NT2/D1 (cell line): ENCODE results near the gene PTCD1.
"Not testable (repeated sequence)": the region's sequence is repeated elsewhere in the genome, so short reads cannot be mapped to it uniquely, and the experiment has no call there.

Source experiments
- DNase-seq: peaks from one replicate; pipeline ENCODE4 v3.0.0-alpha.2; 2011; ENCODE audit warnings: low read depth, low spot score
- H3K27me3 ChIP-seq: 2 replicates; pipeline ENCODE4 v1.6.0; 2011; ENCODE audit warnings: mild to moderate bottlenecking; ENCODE audit not compliant: insufficient read length, insufficient read depth
- H3K36me3 ChIP-seq: 2 replicates; pipeline ENCODE4 v1.6.1; 2011; ENCODE audit warnings: mild to moderate bottlenecking, low read length, mixed read lengths; ENCODE audit not compliant: insufficient read depth, insufficient read length
- H3K4me1 ChIP-seq: 2 replicates; pipeline ENCODE4 v1.5.1; 2011; ENCODE audit not compliant: insufficient read depth, insufficient read length
- H3K4me3 ChIP-seq: 2 replicates; pipeline ENCODE4 v1.5.1; 2011; ENCODE audit warnings: low read depth; ENCODE audit not compliant: insufficient read length
- H3K9ac ChIP-seq: 2 replicates; pipeline ENCODE4 v1.6.0; 2011; ENCODE audit warnings: low read depth; ENCODE audit not compliant: insufficient read length
- H3K9me3 ChIP-seq: 2 replicates; pipeline ENCODE4 v1.5.1; 2011; ENCODE audit warnings: mild to moderate bottlenecking, low read length; ENCODE audit not compliant: insufficient read depth
- SUZ12 ChIP-seq: IDR thresholded peaks from 2 replicates; pipeline ENCODE4 v1.6.1; 2011; ENCODE audit not compliant: insufficient read length, insufficient read depth; ENCODE audit errors: extremely low read depth
- YY1 ChIP-seq: IDR thresholded peaks from 2 replicates; pipeline ENCODE4 v1.6.1; 2011; ENCODE audit not compliant: insufficient read length, insufficient read depth
- ZNF274 ChIP-seq: IDR thresholded peaks from 2 replicates; pipeline ENCODE4 v1.6.1; 2011; ENCODE audit warnings: mild to moderate bottlenecking, low read depth, low read length

PTCD1 gene

DNA sequence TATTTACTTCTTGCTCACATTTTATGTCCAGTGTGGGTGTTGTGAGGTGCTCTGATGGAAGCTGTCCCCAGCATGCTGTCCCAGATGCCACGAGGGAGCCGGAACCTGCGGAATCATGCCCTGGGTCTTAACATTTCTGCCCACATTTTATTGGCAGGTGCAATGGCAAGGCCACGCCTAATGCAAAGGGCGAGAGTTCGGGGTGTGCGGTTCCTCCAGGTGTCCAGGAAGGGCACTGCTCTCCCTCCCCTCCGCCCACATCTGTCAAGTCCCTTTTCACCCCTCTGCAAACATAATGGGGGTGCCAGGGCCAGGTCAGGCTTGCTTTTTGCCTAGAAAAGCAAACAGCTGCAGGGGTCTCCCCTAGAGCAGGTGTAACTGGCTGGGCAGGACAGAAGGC is 46.6 kb downstream of the PTCD1 start:
- Histone ChIP-seq H3K9ac (peak overlapping the region; percentile 17), H3K27me3 (no peaks in the 10 kb centered on the region), H3K4me1 (peaks cover 13% of the 10 kb centered on the region), H3K36me3 (peaks cover 78% of the 10 kb centered on the region), H3K4me3 (no peak overlapping the region), H3K9me3 (no peaks in the 10 kb centered on the region)
- no peak for DNase-seq
- TF ChIP-seq YY1 (no peak), SUZ12 (no peak), ZNF274 (no peak)

DNA sequence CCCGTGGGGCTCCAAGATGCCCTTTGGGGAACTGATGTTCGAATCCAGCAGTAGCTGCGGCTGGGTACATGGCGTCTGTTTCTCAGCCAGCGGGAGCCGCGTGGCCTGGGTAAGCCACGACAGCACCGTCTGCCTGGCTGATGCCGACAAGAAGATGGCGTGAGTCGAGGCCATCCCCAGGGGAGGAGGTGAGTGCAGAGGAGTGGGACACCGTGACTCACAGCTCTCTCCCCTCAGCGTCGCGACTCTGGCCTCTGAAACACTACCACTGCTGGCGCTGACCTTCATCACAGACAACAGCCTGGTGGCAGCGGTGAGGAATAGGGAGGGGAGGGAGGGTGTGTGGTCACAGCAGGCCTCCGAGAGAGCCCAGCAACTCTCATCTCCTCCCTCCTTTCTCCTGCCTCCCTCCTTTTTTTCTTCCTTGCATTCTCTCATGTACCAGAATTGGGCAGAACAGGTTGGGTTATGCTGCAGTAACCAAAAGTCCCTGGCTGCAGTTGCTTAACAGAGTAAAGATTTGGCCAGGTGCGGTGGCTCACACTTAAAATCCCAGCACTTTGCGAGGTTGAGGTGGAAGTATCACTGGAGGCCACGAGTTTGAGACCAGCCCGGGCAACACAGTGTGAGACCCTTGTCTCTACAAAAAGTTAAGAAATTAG is 47.5 kb downstream of the PTCD1 start:
- DNase-seq, result no peak
- no peaks in the 10 kb centered on the region for H3K9me3 ChIP-seq
- H3K4me3 ChIP-seq, result no peak overlapping the region
- no peak for TF ChIP-seq ZNF274
- no peak for TF ChIP-seq SUZ12
- no peak for TF ChIP-seq YY1
- H3K27me3 ChIP-seq, result no peaks in the 10 kb centered on the region
- H3K36me3 ChIP-seq, result peaks cover 81% of the 10 kb centered on the region
- peaks cover 13% of the 10 kb centered on the region for H3K4me1 ChIP-seq
- H3K9ac ChIP-seq, result peak overlapping the region; percentile 3

- H3K9me3 ChIP-seq, result no peaks in the 10 kb centered on the region
- H3K36me3 ChIP-seq, result peaks cover 75% of the 10 kb centered on the region
- H3K4me1 ChIP-seq, result peaks cover 10% of the 10 kb centered on the region
- H3K9ac ChIP-seq, result no peak overlapping the region
- no peak overlapping the region for H3K4me3 ChIP-seq
- DNase-seq, result no peak
- H3K27me3 ChIP-seq, result no peaks in the 10 kb centered on the region
- TF ChIP-seq ZNF274 (no peak), SUZ12 (no peak), YY1 (no peak)
Measured at GRCh38 chr7:99389772-99390171, 48.8 kb downstream of the PTCD1 start.

- Histone ChIP-seq H3K27me3 (no peaks in the 10 kb centered on the region), H3K9ac (no peak overlapping the region), H3K4me3 (no peak overlapping the region), H3K36me3 (peaks cover 75% of the 10 kb centered on the region), H3K9me3 (no peaks in the 10 kb centered on the region), H3K4me1 (peaks cover 3% of the 10 kb centered on the region)
- TF ChIP-seq YY1 (no peak), ZNF274 (no peak), SUZ12 (no peak)
- DNase-seq, result no peak
Measured at GRCh38 chr7:99387912-99388311, 50.7 kb downstream of the PTCD1 start.

GRCh38 chr7:99387239-99387635 is 51.4 kb downstream of the PTCD1 start:
- not testable (repeated sequence) for DNase-seq, H3K4me3 ChIP-seq, H3K9ac ChIP-seq, H3K4me1 ChIP-seq, H3K9me3 ChIP-seq, H3K27me3 ChIP-seq
- H3K36me3 ChIP-seq, result peaks cover 73% of the 10 kb centered on the region

DNA sequence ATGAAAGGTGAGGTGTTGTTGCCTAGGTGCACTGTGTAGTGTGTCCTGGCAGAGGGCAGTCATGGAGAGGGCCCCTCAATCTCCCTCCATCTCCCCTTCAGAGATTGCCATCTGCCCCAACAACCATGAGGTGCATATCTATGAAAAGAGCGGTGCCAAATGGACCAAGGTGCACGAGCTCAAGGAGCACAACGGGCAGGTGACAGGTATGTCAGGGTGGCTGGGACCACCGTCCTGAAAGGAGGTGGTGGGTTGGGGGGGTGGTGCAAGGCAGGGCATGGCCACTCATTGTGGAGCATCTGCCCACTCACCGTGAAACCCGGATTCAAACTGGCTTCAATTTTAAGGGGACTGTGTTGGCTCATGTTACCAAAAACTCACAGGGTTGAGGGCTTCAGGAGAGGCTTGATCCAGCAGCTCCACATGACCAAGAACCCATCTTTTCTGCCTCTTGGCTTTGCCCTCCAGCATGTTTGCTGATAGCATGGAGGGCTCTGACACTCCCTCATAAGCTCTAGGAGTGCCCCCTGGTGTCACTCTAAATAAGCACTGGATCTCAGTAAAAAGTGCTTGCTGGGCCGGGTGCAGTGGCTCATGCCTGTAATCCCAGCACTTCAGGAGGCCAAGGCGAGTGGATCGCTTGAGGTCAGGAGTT is 51.9 kb downstream of the PTCD1 start:
- no peaks in the 10 kb centered on the region for H3K9me3 ChIP-seq
- H3K4me3 ChIP-seq, result no peak overlapping the region
- H3K9ac ChIP-seq, result no peak overlapping the region
- TF ChIP-seq SUZ12, result no peak
- no peak for TF ChIP-seq ZNF274
- no peak for TF ChIP-seq YY1
- no peaks in the 10 kb centered on the region for H3K4me1 ChIP-seq
- H3K36me3 ChIP-seq, result peaks cover 70% of the 10 kb centered on the region
- DNase-seq, result no peak
- no peaks in the 10 kb centered on the region for H3K27me3 ChIP-seq

DNA sequence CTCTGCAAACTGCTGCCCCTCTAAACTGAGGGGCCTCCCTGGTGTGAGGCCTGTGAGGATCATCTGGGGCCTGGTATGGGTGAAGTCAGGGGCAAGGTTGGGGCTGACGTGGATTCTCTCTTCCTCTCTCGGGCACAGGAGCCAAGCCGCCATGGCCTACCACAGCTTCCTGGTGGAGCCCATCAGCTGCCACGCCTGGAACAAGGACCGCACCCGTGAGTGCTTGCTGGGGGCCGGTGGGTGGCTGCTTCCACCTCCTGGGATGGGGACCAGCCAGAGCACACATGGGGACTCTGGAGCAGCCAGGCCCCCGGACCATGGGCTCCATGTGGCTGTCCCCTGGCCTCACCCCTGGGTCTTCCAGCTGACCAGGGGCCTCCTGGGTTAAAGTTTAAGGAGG is 53.0 kb downstream of the PTCD1 start:
- no peak overlapping the region for H3K4me3 ChIP-seq
- H3K36me3 ChIP-seq, result peaks cover 71% of the 10 kb centered on the region
- H3K27me3 ChIP-seq, result no peaks in the 10 kb centered on the region
- no peak overlapping the region for H3K9ac ChIP-seq
- peaks cover 4% of the 10 kb centered on the region for H3K4me1 ChIP-seq
- H3K9me3 ChIP-seq, result no peaks in the 10 kb centered on the region
- TF ChIP-seq SUZ12 (no peak), ZNF274 (no peak), YY1 (no peak)
- no peak for DNase-seq
